22Rv1 (cell line): ENCODE data around the gene C1QTNF2.

Source experiments
- H3K27ac ChIP-seq: fragments of 450-650 bp; 2 replicates; pipeline ENCODE4 v1.5.1; 2017
- CTCF ChIP-seq: fragments of 450-650 bp; IDR thresholded peaks from 2 replicates; pipeline ENCODE4 v1.5.1; 2017; ENCODE audit warnings: mild to moderate bottlenecking
- ZFX ChIP-seq: fragments of 450-650 bp; IDR thresholded peaks from 2 replicates; pipeline ENCODE4 v1.6.1; 2017; ENCODE audit warnings: antibody characterized with exemption, borderline replicate concordance

Gene C1QTNF2

DNA sequence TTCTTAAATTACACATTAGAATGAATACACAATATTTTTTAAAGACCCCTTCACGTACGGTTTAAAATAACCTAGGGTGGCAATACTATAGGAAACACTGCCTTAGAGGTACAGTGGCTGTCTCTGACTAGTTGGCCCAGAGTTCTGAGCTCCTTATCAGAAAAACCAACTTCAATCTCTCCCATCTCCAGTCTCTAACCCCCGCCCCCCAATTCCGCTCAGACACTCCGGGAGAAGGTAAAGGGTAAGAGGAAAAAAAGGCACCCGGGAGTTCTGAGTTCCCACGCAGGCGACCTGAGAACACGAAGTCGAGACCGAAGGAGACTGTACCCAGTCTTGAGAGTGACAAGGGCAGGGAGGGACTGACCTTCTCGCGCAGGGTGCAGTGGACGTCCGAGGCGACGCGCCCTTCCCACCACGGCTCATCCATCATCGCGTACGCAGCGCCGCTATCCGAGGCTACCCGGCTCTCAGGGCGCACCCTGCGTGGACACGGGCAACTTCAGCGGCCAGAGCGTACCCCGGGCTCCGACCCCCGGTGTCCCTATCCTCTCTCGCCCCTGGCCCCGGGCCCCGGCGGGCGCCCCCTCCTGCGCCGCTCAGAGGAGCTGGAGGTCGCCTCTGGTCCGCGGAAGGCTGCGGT is 58.8 kb downstream of the C1QTNF2 start:
- TF ChIP-seq CTCF, result no peak
- TF ChIP-seq ZFX, result no peak
- H3K27ac ChIP-seq, result no peak overlapping the region

DNA sequence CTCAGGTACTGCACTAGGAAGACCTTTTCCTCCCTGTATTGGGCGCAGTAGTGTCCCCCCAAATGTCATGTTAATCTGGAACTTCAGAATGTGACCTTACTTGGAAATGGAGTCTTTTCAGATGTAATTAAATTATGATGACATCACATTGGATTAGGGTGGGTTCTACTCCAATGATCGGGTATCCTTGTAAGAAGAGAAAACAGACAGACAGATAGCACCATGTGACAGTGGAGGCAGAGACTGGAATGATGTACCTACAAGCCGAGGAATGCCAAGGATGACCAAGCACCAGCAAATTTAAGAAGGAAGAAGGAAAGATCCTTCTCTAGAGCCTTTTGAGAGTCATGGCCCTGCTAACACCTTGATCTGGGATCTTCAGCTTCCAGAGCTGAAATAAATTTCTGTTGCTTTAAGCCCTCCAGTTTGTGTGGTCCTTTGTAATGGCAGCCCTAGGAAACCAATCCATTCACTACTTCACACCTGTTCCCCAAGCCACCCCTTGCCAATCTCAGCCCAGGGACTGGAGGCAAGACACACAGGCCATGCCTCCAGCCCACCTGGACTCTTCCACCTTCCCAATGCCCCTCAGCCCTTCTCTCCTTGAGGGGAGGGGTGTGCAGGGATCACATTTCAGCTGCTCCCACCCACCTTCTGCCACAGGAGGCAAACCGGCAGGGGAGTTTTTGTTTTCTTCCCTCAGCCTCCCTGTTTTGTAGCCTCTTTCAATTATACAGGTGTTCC is 59.7 kb downstream of the C1QTNF2 start:
- TF ChIP-seq ZFX (no peak), CTCF (no peak)
- no peak overlapping the region for H3K27ac ChIP-seq

- no peak overlapping the region for H3K27ac ChIP-seq
- TF ChIP-seq ZFX, result no peak
These were observed 60.3 kb downstream of the C1QTNF2 start for GRCh38 chr5:160310140-160310539.

DNA sequence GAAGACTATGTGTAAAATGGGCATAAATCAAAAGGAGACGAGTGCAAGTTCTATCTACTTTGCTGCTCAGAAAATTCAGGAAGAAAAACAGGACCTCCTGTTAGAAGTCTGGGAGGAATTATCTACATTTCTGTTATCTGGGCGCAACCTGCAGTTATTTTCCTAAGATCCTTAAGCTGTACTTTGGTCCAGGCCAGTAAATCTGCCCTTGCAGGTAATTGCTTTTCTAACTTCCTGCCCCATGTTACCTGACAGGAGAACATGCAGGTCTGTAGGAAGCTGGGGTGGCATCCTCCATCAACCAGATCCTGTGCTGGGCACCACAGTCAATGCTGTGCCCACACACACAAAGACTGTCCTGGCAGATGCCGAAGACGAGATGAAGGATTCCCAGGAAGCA is 63.7 kb downstream of the C1QTNF2 start:
- TF ChIP-seq ZFX (no peak), CTCF (no peak)
- no peak overlapping the region for H3K27ac ChIP-seq

DNA sequence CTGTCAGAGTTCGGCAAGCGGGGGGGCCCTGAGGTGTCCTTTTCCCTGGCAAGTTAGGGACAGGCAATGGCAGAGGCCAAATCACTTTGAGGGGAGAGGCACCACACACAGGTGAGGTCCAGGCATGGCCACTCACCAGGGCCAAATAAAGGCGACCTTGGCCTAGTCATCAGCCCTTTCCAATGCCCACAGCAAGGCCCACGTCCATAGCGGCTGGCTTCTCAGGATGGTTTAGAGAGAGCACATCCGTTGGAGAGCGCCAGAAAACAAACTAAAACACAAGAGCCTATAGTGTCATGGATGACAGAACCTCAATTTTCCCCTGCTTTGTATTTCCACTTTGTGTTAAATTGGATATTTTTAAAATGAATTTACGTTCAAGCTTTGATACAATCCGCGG is 65.1 kb downstream of the C1QTNF2 start:
- H3K27ac ChIP-seq, result no peak overlapping the region
- no peak for TF ChIP-seq ZFX
- TF ChIP-seq CTCF, result no peak

DNA sequence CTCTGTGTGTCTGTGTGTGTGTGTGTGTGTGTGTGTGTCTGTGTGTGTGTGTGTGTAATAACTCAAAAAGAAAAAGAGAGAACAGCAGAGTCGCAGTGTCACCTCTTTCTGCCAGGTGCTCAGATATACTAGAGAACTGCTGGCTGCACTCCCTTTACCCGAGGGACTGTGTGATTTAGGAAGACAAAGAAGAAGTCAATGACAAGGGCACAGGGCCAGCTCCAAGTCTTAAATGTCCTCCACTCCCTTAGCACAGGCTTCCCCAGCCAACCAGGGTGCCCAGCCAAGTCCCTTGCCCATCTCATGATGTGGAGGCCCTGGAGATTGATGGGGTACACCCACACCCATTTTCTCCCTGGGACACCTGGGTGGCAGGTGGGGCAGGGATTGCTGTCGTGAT is 66.7 kb downstream of the C1QTNF2 start:
- TF ChIP-seq CTCF (no peak), ZFX (no peak)
- no peak overlapping the region for H3K27ac ChIP-seq

DNA sequence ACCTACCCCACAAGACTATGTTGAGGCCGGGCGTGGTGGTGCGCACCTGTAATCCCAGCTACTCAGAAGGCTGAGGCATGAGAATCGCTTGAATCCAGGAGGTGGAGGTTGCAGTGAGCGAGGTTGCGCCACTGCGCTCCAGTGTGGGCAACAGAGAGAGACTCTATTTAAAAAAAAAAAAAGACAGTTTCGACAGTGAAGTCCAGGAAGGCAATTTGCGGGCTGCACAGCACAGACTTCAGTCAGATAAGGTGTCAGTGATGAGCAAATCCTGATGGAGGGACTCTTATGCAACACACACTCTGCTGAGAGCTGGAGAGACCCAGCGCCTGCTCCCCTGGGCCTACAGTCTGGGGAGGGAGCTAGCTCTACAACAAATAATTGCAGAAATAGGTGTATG is 72.2 kb downstream of the C1QTNF2 start:
- H3K27ac ChIP-seq, result no peak overlapping the region
- TF ChIP-seq CTCF (no peak), ZFX (no peak)
